Natural killer cell (primary cell): ENCODE measurements around the gene GBX2. TPM values are rescaled to one million over a fixed set of nuclear protein-coding genes. Genes with fewer than 3 reads are reported as not detected.

Source experiments
- ATAC-seq, 3 donors: fragments of 150-1000 bp in 2 of 3; fragments of 200-7000 bp in 1 of 3; cut with Tn5 transposase; 1 replicate in 1 of 3; 2 replicates in 2 of 3; pipeline ENCODE4 v1.10.0; 2021; ENCODE audit warnings: mild to moderate bottlenecking in 2 of 3, moderate library complexity in 2 of 3
- DNase-seq, 2 donors: peaks; one replicate each; pipeline versions ENCODE4 v3.0.0 to v3.0.0-alpha.2; 2013 to 2021; ENCODE audit warnings: mixed read lengths in 1 of 2
- H3K27ac ChIP-seq: one replicate; pipeline ENCODE4 v1.5.1; 2013; ENCODE audit warnings: mild to moderate bottlenecking, low read length
- H3K27me3 ChIP-seq: one replicate; pipeline ENCODE4 v1.6.1; 2013; ENCODE audit warnings: low read length; ENCODE audit not compliant: control insufficient read depth, insufficient read depth
- H3K36me3 ChIP-seq: one replicate; pipeline ENCODE4 v1.6.1; 2013; ENCODE audit warnings: low read length; ENCODE audit not compliant: control insufficient read depth, insufficient read depth
- H3K4me1 ChIP-seq: one replicate; pipeline ENCODE4 v1.6.1; 2013; ENCODE audit warnings: low read length; ENCODE audit not compliant: control insufficient read depth, insufficient read depth
- H3K4me3 ChIP-seq: one replicate; pipeline ENCODE4 v1.5.1; 2013; ENCODE audit warnings: low read length
- H3K9me3 ChIP-seq: one replicate; pipeline ENCODE4 v1.6.1; 2013; ENCODE audit warnings: low read length; ENCODE audit not compliant: control insufficient read depth, insufficient read depth
- H3K27ac Mint-ChIP-seq, 2 donors: one replicate each; pipeline ENCODE4 v1.8.0; 2022; ENCODE audit warnings: mild to moderate bottlenecking in 2 of 2, mixed read lengths in 2 of 2, moderate library complexity in 1 of 2
- H3K27me3 Mint-ChIP-seq, 2 donors: one replicate each; pipeline ENCODE4 v1.8.0; 2022; ENCODE audit warnings: low read depth in 2 of 2, mixed read lengths in 2 of 2
- H3K36me3 Mint-ChIP-seq: one replicate; pipeline ENCODE4 v1.8.0; 2022; ENCODE audit warnings: mixed read lengths
- H3K4me1 Mint-ChIP-seq, 2 donors: one replicate each; pipeline ENCODE4 v1.8.0; 2022; ENCODE audit warnings: mixed read lengths in 2 of 2
- H3K4me3 Mint-ChIP-seq: one replicate; pipeline ENCODE4 v1.8.0; 2022; ENCODE audit warnings: mild to moderate bottlenecking, moderate library complexity, mixed read lengths
- H3K9me3 Mint-ChIP-seq, 2 donors: one replicate each; pipeline ENCODE4 v1.8.0; 2022; ENCODE audit warnings: mixed read lengths in 2 of 2
- CTCF ChIP-seq: fragments of 200-600 bp; IDR thresholded peaks from one replicate; pipeline ENCODE4 v1.8.0; 2022; ENCODE audit warnings: antibody characterized with exemption
- WGBS: methylation state at CpG from one replicate; pipeline ENCODE4 v1.1.7; 2013; ENCODE audit warnings: missing lambda C conversion rate; ENCODE audit not compliant: insufficient coverage; 5-methylcytosine and 5-hydroxymethylcytosine counted together
- intact Hi-C: fragments of 100-400 bp; cut with micrococcal nuclease; formaldehyde crosslinking; loops from one replicate; pipeline ENCODE4 v1.14.2; 2022
- total RNA-seq, 4 donors: library from RNA; stranded (reverse); fragments of 120-200 nt in 1 of 4; gene quantifications; one replicate each; pipeline versions ENCODE4 v1.2.3 to v1.2.4, GENCODE V29; 2013 to 2022

GBX2 gene
- total RNA-seq, 3 donors from 2014 or later (not counting 1 experiment from before 2014, with no cell fraction given) = not detected

- peaks cover 21% of the 10 kb centered on the region in 2 donors for H3K27me3 Mint-ChIP-seq
Observed at GRCh38 chr2:236215761-236216333, 47.7 kb upstream of the GBX2 start.

GRCh38 chr2:236215196-236215595 is 47.0 kb upstream of the GBX2 start:
- no peak overlapping the region for H3K27ac Mint-ChIP-seq
- no peaks in the 10 kb centered on the region for H3K9me3 ChIP-seq

More at GRCh38 chr2:236215761-236216333, 47.7 kb upstream of the GBX2 start:
- Histone ChIP-seq H3K9me3 (no peaks in the 10 kb centered on the region), H3K4me3 (no peak overlapping the region), H3K27ac (no peak overlapping the region), H3K4me1 (no peaks in the 10 kb centered on the region), H3K36me3 (no peaks in the 10 kb centered on the region), H3K27me3 (no peaks in the 10 kb centered on the region)
- Mint-ChIP-seq H3K4me1 (no peaks in the 10 kb centered on the region), H3K4me3 (no peak overlapping the region), H3K9me3 (no peaks in the 10 kb centered on the region), H3K27ac (no peak overlapping the region), H3K36me3 (no peaks in the 10 kb centered on the region)
- no peak for ATAC-seq
- DNase-seq = no peak
- TF ChIP-seq CTCF = no peak
- 88% methylated on average over 12 of the region's 12 CpGs for WGBS
- intact Hi-C loops = no loop called here

GRCh38 chr2:236214376-236214995 is 46.3 kb upstream of the GBX2 start:
- no peaks in the 10 kb centered on the region for H3K36me3 ChIP-seq
- Mint-ChIP-seq H3K9me3 (no peaks in the 10 kb centered on the region), H3K27ac (no peak overlapping the region), H3K4me3 (no peak overlapping the region), H3K36me3 (no peaks in the 10 kb centered on the region), H3K27me3 (peaks cover 24 to 28% of the 10 kb centered on the region in 2 donors), H3K4me1 (no peaks in the 10 kb centered on the region)
- H3K4me3 ChIP-seq = no peak overlapping the region
- no peaks in the 10 kb centered on the region for H3K4me1 ChIP-seq
- WGBS = 44% methylated on average over 92 of the region's 92 CpGs
- intact Hi-C loops = no loop called here
- H3K27ac ChIP-seq = no peak overlapping the region
- no peak for TF ChIP-seq CTCF
- no peaks in the 10 kb centered on the region for H3K27me3 ChIP-seq
- ATAC-seq = no peak
- H3K9me3 ChIP-seq = no peaks in the 10 kb centered on the region
- no peak for DNase-seq

More at GRCh38 chr2:236215196-236215595, 47.0 kb upstream of the GBX2 start:
- Histone ChIP-seq H3K4me1 (no peaks in the 10 kb centered on the region), H3K36me3 (no peaks in the 10 kb centered on the region), H3K27me3 (no peaks in the 10 kb centered on the region), H3K4me3 (no peak overlapping the region), H3K27ac (no peak overlapping the region)
- TF ChIP-seq CTCF = no peak
- ATAC-seq (no peak), DNase-seq (no peak)
- 81% methylated on average over 6 of the region's 6 CpGs for WGBS
- Mint-ChIP-seq H3K9me3 (no peaks in the 10 kb centered on the region), H3K27me3 (peaks cover 21 to 22% of the 10 kb centered on the region in 2 donors), H3K36me3 (no peaks in the 10 kb centered on the region), H3K4me1 (no peaks in the 10 kb centered on the region), H3K4me3 (no peak overlapping the region)
- intact Hi-C loops = no loop called here
